Measurements from ENCODE around the gene TUBG2.
"Not testable (repeated sequence)": the region's sequence is repeated elsewhere in the genome, so short reads cannot be mapped to it uniquely, and the experiment has no call there.

The TUBG2 gene
- total RNA-seq = 6.9 to 16.2 (median 12.1) reads per million in 3 experiments

DNA sequence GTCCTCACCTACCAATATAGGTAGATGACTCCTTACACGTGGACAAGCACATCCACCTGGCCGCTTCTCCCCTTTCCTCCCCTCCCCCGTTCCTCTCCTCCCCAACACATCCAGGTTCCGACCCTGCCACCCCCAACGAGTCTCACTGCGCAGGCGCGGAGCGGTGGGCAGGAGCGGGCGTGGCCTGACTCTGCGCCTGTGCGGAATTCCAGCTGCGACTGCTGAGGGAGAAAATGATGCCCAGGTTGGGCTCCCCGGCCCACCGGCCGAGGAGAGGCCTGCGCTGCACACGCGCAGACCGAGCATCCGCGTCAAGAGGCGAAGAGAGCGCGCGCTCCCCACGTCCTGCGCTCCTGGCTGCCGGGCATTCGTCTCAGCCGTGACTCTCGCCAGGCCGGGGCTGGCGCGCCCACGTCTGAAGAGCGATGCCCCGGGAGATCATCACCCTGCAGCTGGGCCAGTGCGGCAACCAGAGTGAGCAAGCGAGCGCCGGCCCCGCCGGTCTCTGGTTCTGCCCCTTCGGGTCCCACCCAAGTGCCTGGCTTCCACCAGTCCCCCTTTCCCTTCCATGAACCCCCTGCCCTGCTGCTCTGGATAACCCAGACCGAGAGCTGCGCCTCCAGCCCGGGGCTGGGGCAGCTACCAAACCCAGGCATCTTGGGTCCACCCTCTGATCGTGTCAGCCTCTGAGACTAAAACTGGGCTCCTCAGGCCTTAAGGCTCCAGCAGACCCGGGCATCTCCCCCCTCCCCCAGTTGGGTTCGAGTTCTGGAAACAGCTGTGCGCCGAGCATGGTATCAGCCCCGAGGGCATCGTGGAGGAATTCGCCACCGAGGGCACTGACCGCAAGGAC lies at the start of gene TUBG2:
Gene TUBG2, plus strand, starts transcription at position 206 of the 853 bp plus-strand sequence. Its CDS starts 220 bp downstream, at position 426.
- peak; percentile 52 for DNase-seq

DNA sequence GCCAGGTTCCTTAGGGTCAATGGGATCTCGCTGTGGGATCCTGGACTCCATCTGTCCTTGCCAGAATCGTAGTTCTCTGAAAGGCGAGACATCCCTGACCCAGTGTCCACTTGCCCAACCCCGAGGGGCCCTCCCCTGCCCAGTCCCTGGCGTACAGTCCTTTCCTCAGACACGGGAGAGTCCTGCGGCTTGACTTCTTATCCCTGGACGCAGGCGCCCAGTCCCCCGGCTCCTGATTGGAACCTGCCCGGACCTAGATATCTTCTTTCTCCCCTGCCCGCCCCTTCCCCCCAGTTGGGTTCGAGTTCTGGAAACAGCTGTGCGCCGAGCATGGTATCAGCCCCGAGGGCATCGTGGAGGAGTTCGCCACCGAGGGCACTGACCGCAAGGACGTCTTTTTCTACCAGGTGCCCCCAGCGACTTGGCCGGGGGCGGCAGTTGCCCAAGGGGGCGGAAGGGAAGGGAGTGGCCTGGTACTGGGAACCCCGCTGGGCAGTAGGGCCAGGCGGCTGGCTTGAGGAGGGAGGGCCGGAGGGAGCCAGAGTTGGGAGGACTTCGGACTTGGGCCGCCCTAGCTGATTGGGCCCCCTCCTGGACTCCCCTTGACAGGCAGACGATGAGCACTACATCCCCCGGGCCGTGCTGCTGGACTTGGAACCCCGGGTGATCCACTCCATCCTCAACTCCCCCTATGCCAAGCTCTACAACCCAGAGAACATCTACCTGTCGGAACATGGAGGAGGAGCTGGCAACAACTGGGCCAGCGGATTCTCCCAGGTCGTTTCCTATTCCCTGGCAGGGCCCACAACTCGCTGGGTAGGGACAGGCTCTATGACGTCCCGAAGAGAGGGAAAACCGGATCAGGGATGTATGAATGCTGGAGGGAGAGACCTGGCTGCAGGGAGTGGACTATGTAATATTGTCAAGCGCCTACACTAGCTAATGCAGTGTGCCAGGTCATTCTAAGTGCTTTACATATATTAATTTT lies 49.0 kb upstream of the TUBG2 start:
- DNase-seq = not testable (repeated sequence)

GRCh38 chr17:42612013-42612412 lies 47.1 kb upstream of the TUBG2 start:
- DNase-seq = no peak

- no peak for DNase-seq
Measured at GRCh38 chr17:42613699-42614295, 45.3 kb upstream of the TUBG2 start.

GRCh38 chr17:42617956-42618431 lies 41.1 kb upstream of the TUBG2 start:
- DNase-seq = no peak

GRCh38 chr17:42618442-42619150 lies 40.5 kb upstream of the TUBG2 start:
- no peak for DNase-seq

GRCh38 chr17:42621987-42622386 lies 37.1 kb upstream of the TUBG2 start:
- DNase-seq = not testable (repeated sequence)

DNA sequence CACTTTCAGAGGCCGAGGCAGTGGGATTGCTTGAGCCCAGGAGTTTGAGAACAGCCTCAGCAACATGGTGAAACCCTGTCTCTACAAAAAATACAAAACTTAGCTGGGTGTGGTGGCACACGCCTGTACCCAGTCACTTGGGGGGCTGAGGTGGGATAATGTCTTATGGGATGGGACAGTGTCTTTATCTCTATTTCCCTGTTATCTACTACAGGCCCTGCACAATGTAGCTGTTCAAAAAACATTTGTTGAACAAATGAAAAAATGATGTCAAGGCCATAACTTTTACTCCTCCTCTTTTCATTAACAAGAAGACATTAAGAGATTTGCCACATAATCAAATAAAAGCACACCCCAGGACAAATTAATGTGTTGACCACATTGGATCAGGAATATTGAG lies 35.8 kb upstream of the TUBG2 start:
- DNase-seq = no peak

GRCh38 chr17:42623732-42624596 lies 35.1 kb upstream of the TUBG2 start:
- no peak for DNase-seq

DNA sequence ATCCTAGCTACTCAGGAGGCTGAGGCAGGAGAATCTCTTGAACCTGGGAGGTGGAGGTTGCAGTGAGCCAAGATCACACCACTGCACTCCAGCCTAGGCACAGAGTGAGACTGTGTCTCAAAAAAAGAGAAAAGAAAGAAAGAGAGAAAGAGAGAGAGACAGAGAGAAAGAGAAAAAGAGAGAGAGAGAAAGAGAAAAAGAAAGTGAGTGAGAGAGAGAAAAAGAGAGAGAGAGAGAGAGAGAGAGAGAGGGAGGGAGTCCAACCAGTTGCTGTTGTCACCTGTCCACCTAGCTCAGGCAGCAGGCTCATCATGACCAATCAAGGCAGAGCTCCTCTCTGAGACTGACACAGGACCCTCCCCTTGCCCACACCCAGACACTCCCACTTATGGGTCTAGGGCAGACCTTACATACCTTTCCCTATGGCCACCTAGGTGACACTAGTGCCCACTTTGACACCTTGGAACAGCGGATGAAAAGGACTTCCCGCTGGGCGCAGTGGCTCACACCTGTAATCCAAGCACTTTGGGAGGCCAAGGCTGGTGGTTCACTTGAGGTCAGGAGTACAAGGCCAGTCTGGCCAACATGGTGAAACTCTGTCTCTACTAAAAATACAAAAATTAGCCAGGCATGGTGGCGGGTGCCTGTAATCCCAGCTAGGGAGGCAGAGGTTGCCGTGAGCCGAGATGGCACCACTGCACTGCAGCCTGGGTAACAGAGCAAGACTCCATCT lies 31.9 kb upstream of the TUBG2 start:
- not testable (repeated sequence) for DNase-seq

- DNase-seq = no peak
Measured at GRCh38 chr17:42629411-42630009, 29.6 kb upstream of the TUBG2 start.

GRCh38 chr17:42632949-42633444 lies 26.1 kb upstream of the TUBG2 start:
- DNase-seq = no peak

DNA sequence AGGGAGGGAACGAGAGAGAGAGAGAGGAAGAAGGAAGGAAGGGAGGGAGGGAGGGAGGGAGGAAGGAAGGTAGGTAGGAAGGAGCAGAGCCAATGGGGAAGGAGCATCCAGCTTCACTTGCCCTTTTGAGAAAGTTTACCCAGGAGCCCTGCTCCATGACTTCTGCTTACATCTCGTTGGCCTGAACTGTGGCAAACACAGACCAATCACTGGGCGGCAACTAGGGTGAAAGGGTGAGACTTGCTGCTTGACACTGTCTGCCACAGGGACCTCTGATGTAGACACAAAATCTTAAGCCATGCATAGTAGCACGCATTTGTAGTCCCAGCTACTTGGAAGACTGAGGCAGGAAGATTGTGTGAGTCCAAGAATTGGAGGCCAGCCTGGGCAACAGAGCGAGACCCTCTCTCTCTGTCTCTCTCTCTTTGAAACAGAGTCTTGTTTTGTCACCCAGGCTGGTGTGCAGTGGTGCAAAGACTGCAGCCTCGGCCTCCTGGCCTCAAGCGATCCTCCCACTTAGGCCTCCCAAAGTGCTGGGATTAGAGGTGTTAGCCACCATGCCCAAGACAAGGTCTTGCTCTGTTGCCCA lies 19.5 kb upstream of the TUBG2 start:
- DNase-seq = no peak

- no peak for DNase-seq
Measured at GRCh38 chr17:42640121-42640520, 19.0 kb upstream of the TUBG2 start.

DNA sequence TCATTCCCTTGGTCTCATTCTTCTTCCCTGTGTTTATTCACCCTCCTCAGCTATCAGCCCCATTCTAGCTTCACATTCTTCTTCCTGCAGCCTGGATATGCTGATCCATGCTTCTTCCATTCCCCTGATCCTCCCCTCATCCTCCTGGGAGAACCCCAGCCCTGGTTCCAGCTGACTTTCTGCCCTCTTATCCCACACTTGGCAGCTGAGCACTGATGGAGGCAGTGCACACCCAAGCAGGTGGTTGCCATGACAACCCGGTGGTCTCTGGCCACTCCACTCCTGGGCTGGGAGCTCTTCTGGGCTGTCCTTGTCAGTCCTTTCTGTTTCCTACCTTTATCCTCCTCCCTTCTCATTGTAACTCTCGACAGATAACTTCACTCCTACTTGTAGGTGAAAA lies 16.7 kb upstream of the TUBG2 start:
- DNase-seq = no peak

- DNase-seq = no peak
Measured at GRCh38 chr17:42647778-42648177, 11.3 kb upstream of the TUBG2 start.

DNA sequence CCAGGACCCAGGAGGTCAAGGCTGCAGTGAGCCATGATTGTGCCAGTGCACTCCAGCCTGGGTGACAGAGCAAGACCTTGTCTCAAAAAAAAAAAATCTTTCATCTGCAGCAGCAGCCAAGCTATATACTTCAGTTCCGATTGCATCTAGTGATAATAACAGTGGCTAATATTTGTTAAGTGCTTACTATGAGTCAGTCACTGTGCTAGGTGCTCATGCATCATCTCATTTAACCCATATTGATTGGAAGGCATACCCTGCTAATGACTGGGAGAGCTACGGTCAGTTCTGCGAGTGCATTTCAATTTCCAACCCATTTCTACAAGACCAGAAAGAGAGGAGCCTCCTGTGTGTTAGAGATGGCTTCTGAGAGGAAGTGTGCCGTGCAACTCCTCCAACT lies 7.7 kb upstream of the TUBG2 start:
- DNase-seq = no peak

GRCh38 chr17:42653179-42654124 lies 5.6 kb upstream of the TUBG2 start:
- DNase-seq = no peak

Measured in central memory CD4-positive, alpha-beta T cell (primary cell).